ENCODE results near the gene TPRKB. TPM values are rescaled to one million over a fixed set of nuclear protein-coding genes. Genes with fewer than 3 reads are reported as not detected.
"Not testable (repeated sequence)": the region's sequence is repeated elsewhere in the genome, so short reads cannot be mapped to it uniquely, and the experiment has no call there.

Gene TPRKB
- total RNA-seq, 2 experiments from 2014 or later: 27.0 to 29.0 TPM

GRCh38 chr2:73704285-73704684 is 32.9 kb downstream of the TPRKB start:
- Mint-ChIP-seq H3K4me1 (ENCODE audit: low read depth) (no peaks in the 10 kb centered on the region), H3K9me3 (no peaks in the 10 kb centered on the region), H3K4me3 (no peak overlapping the region), H3K27me3 (peaks cover 18% of the 10 kb centered on the region), H3K27ac (no peak overlapping the region), H3K36me3 (ENCODE audit: low read depth) (no peaks in the 10 kb centered on the region)
- intact Hi-C loops (cut with micrococcal nuclease): no loop called here
- TF ChIP-seq CTCF (IDR thresholded peaks at IDR 0.05): no peak
- ATAC-seq (no peak), DNase-seq (no peak)
- ChIA-PET POLR2A (no interaction called here), CTCF (interaction anchor here (1.4 kb wide), 1 partner anchor 11 kb away, joined by 3 read pairs; no protein-coding TSS in a partner anchor)

- Mint-ChIP-seq H3K4me3 (no peak overlapping the region), H3K27ac (no peak overlapping the region), H3K36me3 (ENCODE audit: low read depth) (no peaks in the 10 kb centered on the region), H3K4me1 (ENCODE audit: low read depth) (no peaks in the 10 kb centered on the region), H3K9me3 (no peaks in the 10 kb centered on the region), H3K27me3 (peaks cover 16% of the 10 kb centered on the region)
- no peak for DNase-seq
- CTCF ChIA-PET: interaction anchor here (1.4 kb wide), 1 partner anchor 11 kb away, joined by 3 read pairs; no protein-coding TSS in a partner anchor
- POLR2A ChIA-PET: no interaction called here
- ATAC-seq: no peak
- TF ChIP-seq CTCF (IDR thresholded peaks at IDR 0.05): no peak
- intact Hi-C loops (cut with micrococcal nuclease): no loop called here
These were observed 33.5 kb downstream of the TPRKB start for GRCh38 chr2:73703675-73704074.

GRCh38 chr2:73702852-73703493 is 34.2 kb downstream of the TPRKB start:
- DNase-seq; H3K36me3 Mint-ChIP-seq (ENCODE audit: low read depth); POLR2A ChIA-PET; ATAC-seq; H3K4me1 Mint-ChIP-seq (ENCODE audit: low read depth); intact Hi-C loops (cut with micrococcal nuclease); H3K9me3 Mint-ChIP-seq; H3K27ac Mint-ChIP-seq; H3K4me3 Mint-ChIP-seq: not testable (repeated sequence)
- CTCF ChIA-PET: interaction anchor here (1.4 kb wide), 1 partner anchor 10 kb away, joined by 3 read pairs; no protein-coding TSS in a partner anchor
- peaks cover 15% of the 10 kb centered on the region for H3K27me3 Mint-ChIP-seq

- CTCF ChIA-PET: no interaction called here
These were observed 35.0 kb downstream of the TPRKB start for GRCh38 chr2:73701968-73702665.

GRCh38 chr2:73701448-73701765 is 35.7 kb downstream of the TPRKB start:
- H3K36me3 Mint-ChIP-seq (ENCODE audit: low read depth); H3K4me3 Mint-ChIP-seq; DNase-seq; H3K4me1 Mint-ChIP-seq (ENCODE audit: low read depth); POLR2A ChIA-PET; H3K27ac Mint-ChIP-seq; H3K9me3 Mint-ChIP-seq; CTCF ChIA-PET; intact Hi-C loops (cut with micrococcal nuclease); ATAC-seq: not testable (repeated sequence)
- H3K27me3 Mint-ChIP-seq: peaks cover 15% of the 10 kb centered on the region

More at GRCh38 chr2:73701968-73702665, 35.0 kb downstream of the TPRKB start:
- Mint-ChIP-seq H3K4me3 (no peak overlapping the region), H3K9me3 (no peaks in the 10 kb centered on the region), H3K27me3 (peaks cover 15% of the 10 kb centered on the region), H3K4me1 (ENCODE audit: low read depth) (no peaks in the 10 kb centered on the region), H3K27ac (no peak overlapping the region), H3K36me3 (ENCODE audit: low read depth) (no peaks in the 10 kb centered on the region)
- intact Hi-C loops (cut with micrococcal nuclease): no loop called here
- POLR2A ChIA-PET: no interaction called here
- DNase-seq (no peak), ATAC-seq (no peak)
- no peak for TF ChIP-seq CTCF (IDR thresholded peaks at IDR 0.05)
